Raji (cell line): ENCODE measurements around the gene MTMR11.

Experiments
- POLR2A ChIP-seq: IDR thresholded peaks from 2 replicates; pipeline ENCODE4 v1.6.1; 2011; ENCODE audit warnings: low read depth, low read length, control low read depth; ENCODE audit not compliant: insufficient read depth

The MTMR11 gene

GRCh38 chr1:149923626-149924025 is 13.1 kb downstream of the MTMR11 start:
- no peak for TF ChIP-seq POLR2A

DNA sequence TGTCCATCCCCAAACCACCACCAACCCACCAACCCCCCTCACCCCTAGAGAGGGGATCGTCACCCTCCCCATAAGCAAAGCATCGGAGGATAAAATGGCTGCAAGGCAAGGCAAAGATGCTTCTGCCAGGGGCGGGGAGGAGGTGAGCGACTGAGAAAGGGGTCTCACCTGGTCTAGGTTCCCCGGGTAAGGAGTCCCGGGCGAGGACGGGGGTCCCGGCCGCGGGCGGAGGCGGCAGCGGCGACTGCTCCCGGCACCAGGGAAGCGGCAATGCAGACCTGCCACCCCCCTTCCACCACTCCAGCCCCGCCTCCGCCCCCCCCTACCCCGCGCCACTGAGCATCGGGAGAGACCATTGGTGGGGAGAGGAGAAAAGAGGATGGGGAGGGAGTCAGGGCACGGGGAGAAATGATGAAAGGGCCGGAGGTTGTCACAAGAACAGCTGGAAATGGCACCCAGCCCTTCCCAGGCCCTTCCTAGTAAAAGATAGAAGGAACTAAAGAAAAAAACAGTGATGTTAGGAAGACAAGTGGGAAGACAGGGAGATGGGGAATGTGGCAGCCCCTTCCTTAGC is 19.0 kb downstream of the MTMR11 start, which contains the start of gene SV2A:
TSS of gene SV2A (minus strand) at position 274 of the 574 bp plus-strand sequence. CDS start 4,004 bp downstream, outside the sequence.
- no peak for TF ChIP-seq POLR2A

- TF ChIP-seq POLR2A: no peak
Measured at GRCh38 chr1:149916898-149917252, 19.8 kb downstream of the MTMR11 start.

DNA sequence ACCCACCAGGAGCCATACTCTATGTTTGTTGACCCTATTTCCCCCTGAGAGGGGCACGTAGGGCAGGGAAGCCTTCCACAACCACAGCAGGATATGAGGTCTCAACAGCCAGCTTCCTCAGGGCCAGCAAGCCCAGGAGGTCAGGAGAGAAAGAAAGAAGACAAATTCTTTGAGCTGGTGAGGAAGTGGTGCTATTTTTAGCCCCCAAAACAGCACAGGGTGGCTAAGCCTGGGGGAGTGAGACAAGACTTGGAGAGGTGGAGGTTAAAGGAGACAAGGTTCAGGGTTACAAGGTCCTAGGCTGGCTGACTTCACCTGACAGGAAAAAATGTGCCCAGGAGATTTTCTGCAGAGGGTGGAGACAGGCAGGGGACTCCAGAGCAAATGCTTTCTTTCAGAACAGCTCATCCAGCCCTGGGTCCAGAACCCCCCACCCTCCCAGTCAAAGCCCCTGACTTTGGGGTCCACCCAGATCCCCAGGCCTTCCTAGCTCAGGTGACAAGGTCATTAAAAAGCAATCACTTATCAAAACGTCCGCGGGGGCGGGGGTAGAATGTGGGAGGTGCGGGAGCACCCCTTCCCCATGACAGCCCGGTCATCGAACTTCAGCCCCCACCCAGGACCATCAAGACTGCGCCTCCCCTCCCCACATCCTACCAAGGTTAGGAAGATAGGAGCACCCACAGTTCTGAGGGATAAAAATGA is 20.3 kb downstream of the MTMR11 start:
- no peak for TF ChIP-seq POLR2A

GRCh38 chr1:149915429-149916192 is 21.1 kb downstream of the MTMR11 start:
- no peak for TF ChIP-seq POLR2A

DNA sequence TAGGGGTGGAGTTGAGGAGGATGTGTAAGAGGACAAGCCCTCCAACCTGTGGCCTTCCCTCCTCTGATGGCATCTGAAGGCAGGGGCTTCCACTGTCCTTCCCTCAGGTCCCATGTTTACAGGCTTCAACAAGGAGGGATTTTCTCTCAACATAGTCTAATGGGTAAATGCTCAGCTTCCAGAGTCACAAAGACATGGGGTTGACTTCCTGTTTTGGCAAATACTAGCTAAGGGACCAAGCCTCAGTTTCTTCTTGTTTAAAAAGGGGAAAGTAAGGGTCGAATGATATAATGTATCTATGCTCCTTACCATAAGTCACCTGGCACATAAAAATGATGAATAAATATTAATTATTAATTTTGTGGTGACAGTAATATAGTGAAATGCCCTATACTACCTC is 22.1 kb downstream of the MTMR11 start:
- no peak for TF ChIP-seq POLR2A

- no peak for TF ChIP-seq POLR2A
Measured at GRCh38 chr1:149906570-149907075, 30.1 kb downstream of the MTMR11 start.

DNA sequence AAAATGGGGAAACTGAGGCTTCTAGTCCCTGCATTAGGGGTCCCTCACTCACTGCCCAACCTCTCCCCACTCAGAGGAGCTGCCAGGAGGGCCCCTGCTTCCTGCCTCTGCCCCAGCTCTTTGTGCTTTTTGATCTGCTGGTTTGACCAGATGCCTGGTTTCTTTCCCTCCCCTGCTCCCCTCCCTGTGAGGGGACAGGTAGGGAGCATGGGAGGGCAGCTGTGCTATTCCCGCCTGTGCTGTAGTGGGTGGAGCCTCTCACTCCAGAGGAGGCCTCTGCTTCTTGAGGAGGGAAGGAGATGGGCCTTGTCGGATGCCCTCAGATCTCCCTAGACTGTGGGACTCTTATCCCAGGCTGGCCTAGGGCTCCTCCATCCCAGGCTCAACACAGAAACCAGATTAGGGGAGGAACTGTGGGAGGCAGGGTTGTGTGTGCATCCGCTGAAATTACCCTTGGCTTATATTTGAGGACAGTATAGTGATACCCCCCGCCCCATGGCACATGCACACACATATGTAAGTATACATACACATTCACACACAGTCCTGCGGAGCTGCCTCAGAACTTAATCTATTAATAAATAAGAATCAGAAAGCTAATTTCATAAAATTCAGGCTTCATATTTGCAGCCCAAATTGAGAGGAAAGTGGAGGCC is 32.7 kb downstream of the MTMR11 start:
- TF ChIP-seq POLR2A: no peak

DNA sequence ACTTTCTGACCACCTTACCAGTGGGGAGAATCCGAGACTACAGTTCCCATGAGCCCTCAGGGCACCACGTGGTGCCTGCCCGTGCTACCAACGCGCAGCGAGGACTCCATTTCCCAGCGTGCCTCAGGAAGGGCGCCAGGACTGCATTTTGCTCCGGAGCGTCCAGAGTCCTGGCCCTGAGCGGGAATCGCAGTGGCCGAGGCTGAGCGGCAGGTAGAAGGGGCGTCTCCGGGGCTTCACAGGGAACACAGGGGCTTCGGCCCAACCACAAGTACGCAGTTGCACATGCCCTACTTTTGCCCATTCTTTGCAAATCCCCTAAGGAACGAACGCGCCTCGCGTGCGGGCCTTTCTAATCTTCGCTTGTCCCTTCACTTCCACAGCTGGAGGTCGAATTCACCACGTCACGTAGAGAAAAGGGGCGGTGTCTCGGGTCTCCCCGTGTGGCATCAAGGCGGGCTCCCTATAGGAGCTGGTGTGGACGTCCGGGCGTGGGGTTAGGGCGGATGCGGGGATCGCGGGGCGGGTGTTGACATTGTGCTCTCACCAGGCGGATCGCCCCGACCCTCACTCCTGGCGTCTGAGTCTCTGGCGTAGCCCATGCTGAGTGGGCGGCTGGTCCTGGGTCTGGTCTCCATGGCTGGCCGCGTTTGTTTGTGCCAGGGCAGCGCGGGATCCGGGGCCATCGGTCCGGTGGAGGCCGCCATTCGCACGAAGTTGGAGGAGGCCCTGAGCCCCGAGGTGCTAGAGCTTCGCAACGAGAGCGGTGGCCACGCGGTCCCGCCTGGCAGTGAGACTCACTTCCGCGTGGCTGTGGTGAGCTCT is 37.0 kb downstream of the MTMR11 start, which contains the start of gene BOLA1:
TSS of gene BOLA1 (plus strand) at position 109 of the 825 bp plus-strand sequence. CDS start at position 601, 492 bp downstream.
- peak; percentile 54 for TF ChIP-seq POLR2A

- TF ChIP-seq POLR2A: no peak
Measured at GRCh38 chr1:149896575-149896974, 40.1 kb downstream of the MTMR11 start.

- TF ChIP-seq POLR2A: no peak
Measured at GRCh38 chr1:149888999-149889289, 47.7 kb downstream of the MTMR11 start.

DNA sequence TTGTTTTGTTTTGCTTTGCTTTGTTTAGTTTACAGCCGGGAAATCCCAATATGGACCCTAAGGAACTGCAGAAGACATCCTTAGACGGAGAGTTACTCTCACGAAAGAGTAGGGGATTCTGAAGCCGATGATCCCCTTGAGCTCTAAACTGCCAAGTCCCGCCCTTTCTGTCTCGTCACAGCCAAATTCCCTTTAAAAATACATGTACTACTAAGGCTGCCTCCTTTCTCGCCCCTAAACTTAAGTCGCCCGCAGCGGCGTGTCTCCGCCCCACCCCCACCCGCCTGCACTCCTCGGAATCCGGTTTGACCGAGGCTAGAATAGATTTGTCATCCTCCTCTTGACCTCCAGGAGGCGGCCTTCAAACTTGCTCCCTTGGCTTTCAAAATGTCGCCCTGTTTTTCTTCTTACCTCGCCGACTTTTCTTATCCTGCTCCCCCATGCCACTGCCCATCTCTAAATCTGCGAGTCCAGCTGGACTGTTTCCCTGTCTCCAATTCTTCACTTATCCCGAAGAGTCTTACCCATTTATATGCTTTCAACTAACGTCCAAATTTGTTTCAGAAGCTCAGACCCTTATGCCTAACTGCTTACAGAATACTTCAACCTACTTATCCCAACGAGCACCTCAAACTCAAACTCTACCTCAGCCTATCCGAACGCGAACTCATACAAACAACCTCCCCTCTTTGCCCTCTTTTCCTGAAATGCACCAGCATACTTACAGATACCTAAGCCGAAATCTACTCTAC is 48.3 kb downstream of the MTMR11 start:
- peak; percentile 86 for TF ChIP-seq POLR2A

DNA sequence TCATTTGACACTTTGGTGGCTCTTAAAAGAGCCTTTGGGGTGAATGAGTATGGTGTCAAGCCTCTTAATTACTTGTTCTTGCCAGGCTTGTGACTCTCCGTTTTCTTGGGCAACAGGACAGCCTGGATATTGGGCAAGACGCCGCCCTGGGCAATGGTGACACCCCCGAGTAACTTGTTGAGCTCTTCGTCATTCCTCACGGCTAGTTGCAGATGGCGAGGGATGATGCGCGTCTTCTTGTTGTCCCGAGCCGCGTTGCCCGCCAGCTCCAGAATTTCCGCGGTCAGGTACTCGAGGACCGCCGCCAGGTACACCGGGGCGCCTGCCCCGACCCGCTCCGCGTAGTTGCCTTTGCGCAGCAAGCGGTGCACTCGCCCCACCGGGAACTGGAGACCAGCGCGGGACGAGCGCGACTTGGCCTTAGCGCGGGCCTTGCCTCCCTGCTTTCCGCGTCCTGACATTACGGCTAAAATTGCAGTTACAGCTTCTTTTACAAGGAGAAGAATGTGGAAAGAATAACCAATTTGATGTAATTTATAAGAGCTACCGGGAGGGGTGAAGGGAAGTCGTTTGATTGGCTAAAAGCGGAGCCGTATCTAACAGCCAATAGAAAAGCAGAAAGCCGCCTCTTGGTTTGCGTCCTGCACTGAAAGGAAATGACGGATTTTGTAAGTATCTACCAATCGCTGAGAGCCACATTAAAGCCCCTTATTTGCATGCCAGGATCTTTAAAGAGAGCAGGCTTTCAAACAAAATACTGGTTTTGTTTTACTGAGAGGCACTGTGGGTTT is 49.0 kb downstream of the MTMR11 start:
- TF ChIP-seq POLR2A: peak; percentile 52
